GM12891 (cell line): ENCODE measurements around the gene B3GALT4.

Experiments used
- DNase-seq: peaks from one replicate; pipeline ENCODE4 v3.0.0; 2011; ENCODE audit warnings: low spot score; ENCODE audit not compliant: insufficient read length
- FAIRE-seq: peaks from 2 replicates; lab custom pipeline; 2011; peaks lifted over from hg19 to GRCh38; lab: Jason Lieb, UNC
- PAX5 ChIP-seq: IDR thresholded peaks from 2 replicates; pipeline ENCODE4 v1.6.1; 2011; ENCODE audit warnings: low read length, moderate library complexity, mild to moderate bottlenecking; ENCODE audit not compliant: insufficient read depth, severe bottlenecking
- POLR2A ChIP-seq: IDR thresholded peaks from 2 replicates; pipeline ENCODE4 v1.6.1; 2011; ENCODE audit warnings: low read depth, low read length, control low read depth
- POLR2AphosphoS5 ChIP-seq: IDR thresholded peaks from 2 replicates; pipeline ENCODE4 v1.6.1; 2011; ENCODE audit warnings: low read depth, low read length, control low read depth
- POU2F2 ChIP-seq: IDR thresholded peaks from 2 replicates; pipeline ENCODE4 v1.6.1; 2011; ENCODE audit warnings: low read depth, mild to moderate bottlenecking, control low read depth, low read length, moderate library complexity
- SPI1 ChIP-seq: IDR thresholded peaks from 2 replicates; pipeline ENCODE4 v1.6.1; 2011; ENCODE audit warnings: low read depth, low read length, control low read depth
- TAF1 ChIP-seq: IDR thresholded peaks from 2 replicates; pipeline ENCODE4 v1.6.1; 2011; ENCODE audit warnings: low read depth, low read length, control low read depth

Gene B3GALT4

DNA sequence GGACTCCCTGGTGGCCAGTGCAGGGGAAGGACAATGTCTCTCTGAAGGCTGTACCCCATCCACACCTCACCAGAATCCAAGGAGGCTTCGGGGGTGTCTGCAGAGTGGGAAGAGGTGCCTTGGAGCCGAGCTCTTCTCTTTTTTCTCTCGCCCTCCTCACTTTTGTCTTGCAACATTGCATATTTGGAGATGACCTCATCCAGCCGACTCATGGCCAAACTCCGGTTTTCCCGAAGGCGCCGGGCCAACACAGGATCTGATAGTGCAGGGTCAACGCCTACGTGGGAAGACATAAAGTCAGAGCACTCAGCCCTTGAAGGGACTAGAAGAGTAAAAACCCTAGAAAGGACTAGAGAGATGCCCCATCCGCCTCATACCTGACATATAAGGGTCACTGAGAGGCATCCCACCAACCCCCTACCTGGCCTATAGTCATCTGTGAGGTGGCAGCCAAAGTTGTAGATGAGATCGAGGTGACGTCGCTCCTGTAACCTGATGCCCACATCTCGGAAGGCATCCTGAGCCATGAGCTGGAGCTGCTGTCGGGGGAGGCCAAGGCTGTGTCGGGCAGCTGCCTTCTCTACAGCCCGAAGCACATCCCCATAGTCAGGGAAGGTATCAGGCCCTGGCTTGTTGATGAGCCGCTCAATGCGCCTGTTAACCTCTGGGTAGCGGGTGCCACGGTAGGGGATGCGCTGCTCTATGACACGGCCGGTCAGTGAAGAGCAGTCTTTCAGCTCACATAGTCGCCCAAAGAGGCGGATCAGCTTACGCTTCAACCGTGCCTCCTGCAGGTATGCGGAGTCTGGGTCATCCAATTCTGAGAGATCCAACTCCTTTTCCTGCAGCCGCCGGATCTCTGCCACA, 43.6 kb downstream of the B3GALT4 start:
- FAIRE-seq: no peak

GRCh38 chr6:33321227-33321626, 44.3 kb downstream of the B3GALT4 start:
- DNase-seq: no peak
- no peak for FAIRE-seq
- no peak for TF ChIP-seq SPI1
- no peak for TF ChIP-seq TAF1
- TF ChIP-seq POLR2AphosphoS5: no peak
- no peak for TF ChIP-seq POU2F2
- no peak for TF ChIP-seq POLR2A
- TF ChIP-seq PAX5: no peak

More for the DNA sequence above, 43.6 kb downstream of the B3GALT4 start:
- no peak for TF ChIP-seq POLR2A
- TF ChIP-seq TAF1: no peak
- no peak for TF ChIP-seq PAX5
- TF ChIP-seq POLR2AphosphoS5: no peak
- TF ChIP-seq POU2F2: no peak
- no peak for TF ChIP-seq SPI1
- DNase-seq: no peak

DNA sequence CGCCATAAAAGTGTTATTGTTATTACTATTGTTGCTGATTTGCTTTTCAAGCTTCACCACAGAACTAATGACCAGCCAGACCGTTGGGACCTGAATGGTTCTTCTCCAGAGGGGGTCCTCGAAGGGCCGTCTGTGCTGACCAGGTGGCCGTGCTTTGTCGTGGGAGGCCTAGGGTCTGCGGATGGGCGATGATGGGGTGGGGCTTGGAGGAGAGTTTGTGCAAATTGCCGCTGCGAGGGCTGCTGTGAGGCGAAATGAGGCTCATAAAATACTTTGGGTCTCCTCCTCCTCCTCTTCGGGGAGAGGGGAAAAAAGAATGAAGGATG, 46.7 kb downstream of the B3GALT4 start:
- no peak for DNase-seq
- no peak for TF ChIP-seq SPI1
- no peak for TF ChIP-seq POU2F2
- TF ChIP-seq POLR2A: no peak
- TF ChIP-seq POLR2AphosphoS5: no peak
- FAIRE-seq: no peak

DNA sequence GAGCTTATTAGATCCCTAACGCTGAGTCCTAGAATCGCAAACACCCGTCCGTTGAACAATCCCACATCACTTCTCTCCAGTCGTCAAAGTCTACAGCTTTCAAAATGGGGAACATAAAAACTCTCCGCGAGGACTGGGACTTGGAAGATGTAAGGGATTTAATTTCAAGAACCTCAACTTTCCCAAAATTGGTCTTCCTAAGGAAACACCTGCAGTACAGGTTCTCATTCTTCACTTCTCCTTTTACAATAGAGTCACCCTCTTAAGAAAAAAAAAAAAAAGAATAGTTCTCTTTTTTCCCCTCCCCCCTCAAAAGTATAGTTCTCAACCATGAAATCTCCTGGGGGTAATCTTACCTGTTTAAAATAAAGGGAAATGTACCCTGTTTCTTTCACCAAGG, 47.2 kb downstream of the B3GALT4 start:
- TF ChIP-seq SPI1: peak; percentile 81
- TF ChIP-seq POLR2AphosphoS5: no peak
- TF ChIP-seq TAF1: no peak
- TF ChIP-seq POLR2A: no peak
- TF ChIP-seq PAX5: no peak
- no peak for TF ChIP-seq POU2F2
- DNase-seq (no peak), FAIRE-seq (no peak)
